Measurements from ENCODE around the gene CASKIN1.
A peak's percentile ranks its signal among the peaks of the same experiment; 100 is the strongest.

CASKIN1 gene

DNA sequence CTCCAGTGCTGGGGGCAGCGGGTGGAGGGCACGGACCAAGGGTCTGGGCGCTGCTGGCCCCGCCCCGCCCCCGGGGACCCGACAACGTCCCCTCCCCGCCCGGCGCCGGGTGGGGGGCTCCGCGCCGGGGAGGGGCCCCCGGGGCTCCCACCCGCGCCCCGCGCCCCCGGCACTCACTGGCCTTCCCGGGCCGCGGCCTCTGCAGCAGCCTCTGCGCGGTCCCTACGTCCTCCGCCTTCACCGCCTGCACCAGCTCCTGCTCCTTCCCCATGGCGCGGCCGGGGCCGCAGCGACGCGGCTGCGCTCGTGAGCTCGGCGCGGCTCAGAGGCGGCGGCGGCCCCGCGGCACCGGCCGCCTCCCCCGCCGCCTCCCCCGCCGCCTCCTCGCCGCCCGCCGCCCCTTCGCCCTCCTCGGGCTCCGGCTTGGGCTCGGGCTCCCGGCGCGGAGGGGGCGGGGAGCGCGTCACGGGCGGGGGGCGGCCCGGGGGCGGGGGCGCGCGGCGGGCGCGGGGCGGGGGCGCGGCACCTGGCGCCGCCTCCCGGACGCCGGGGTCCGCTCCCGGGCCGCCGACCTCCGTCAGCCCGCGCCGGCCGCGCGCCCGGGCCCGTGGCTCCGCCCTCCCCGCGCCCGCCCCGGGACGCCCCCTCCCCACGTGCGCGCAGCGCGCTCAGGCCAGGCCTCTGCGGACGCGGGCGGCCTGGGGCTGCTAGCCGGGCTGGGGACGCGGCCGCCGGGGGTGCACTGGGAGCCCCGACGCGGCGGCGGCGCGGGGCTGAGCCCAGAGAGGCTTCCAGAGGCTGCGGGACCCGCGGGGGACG lies at the start of gene CASKIN1:
CASKIN1 (minus strand) TSS at position 444 of the 819 bp plus-strand sequence; CDS start at position 271, 173 bp downstream.
- Histone ChIP-seq H3K36me3 (peaks cover 7% of the 10 kb centered on the region; the same call in 1 of the 2 replicates), H3K27ac (peak within 1 kb of the TSS; percentile 47; the same call in 1 of the 2 replicates), H3K9me3 (ENCODE audit: severe bottlenecking) (no peaks in the 10 kb centered on the region), H3K4me3 (ENCODE audit: low read depth, low read length) (peak within 1 kb of the TSS; percentile 51), H3K27me3 (ENCODE audit: insufficient read depth, low read depth, severe bottlenecking) (no peaks in the 10 kb centered on the region)
- no peak for DNase-seq
- TF ChIP-seq, protein P1, sequence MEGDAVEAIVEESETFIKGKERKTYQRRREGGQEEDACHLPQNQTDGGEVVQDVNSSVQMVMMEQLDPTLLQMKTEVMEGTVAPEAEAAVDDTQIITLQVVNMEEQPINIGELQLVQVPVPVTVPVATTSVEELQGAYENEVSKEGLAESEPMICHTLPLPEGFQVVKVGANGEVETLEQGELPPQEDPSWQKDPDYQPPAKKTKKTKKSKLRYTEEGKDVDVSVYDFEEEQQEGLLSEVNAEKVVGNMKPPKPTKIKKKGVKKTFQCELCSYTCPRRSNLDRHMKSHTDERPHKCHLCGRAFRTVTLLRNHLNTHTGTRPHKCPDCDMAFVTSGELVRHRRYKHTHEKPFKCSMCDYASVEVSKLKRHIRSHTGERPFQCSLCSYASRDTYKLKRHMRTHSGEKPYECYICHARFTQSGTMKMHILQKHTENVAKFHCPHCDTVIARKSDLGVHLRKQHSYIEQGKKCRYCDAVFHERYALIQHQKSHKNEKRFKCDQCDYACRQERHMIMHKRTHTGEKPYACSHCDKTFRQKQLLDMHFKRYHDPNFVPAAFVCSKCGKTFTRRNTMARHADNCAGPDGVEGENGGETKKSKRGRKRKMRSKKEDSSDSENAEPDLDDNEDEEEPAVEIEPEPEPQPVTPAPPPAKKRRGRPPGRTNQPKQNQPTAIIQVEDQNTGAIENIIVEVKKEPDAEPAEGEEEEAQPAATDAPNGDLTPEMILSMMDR (IDR thresholded peaks at IDR 0.05; ENCODE audit: low read depth, low read length), result no peak

- peaks cover 87% of the 10 kb centered on the region for H3K36me3 ChIP-seq
- TF ChIP-seq, protein P1 (IDR thresholded peaks at IDR 0.05; ENCODE audit: low read depth, low read length), result no peak
- no peaks in the 10 kb centered on the region for H3K27me3 ChIP-seq (ENCODE audit: insufficient read depth, low read depth, severe bottlenecking)
- peak overlapping the region; percentile 28 for H3K27ac ChIP-seq
- no peak for DNase-seq
- no peaks in the 10 kb centered on the region for H3K9me3 ChIP-seq (ENCODE audit: severe bottlenecking)
- no peak overlapping the region for H3K4me3 ChIP-seq (ENCODE audit: low read depth, low read length)
These were observed 48.8 kb upstream of the CASKIN1 start for GRCh38 chr16:2244926-2245795.

- TF ChIP-seq, protein P1 (IDR thresholded peaks at IDR 0.05; ENCODE audit: low read depth, low read length), result peak; percentile 39; the same call in 1 of the 2 replicates
- no peaks in the 10 kb centered on the region for H3K9me3 ChIP-seq (ENCODE audit: severe bottlenecking)
- DNase-seq, result peak; percentile 65
- no peak overlapping the region for H3K4me3 ChIP-seq (ENCODE audit: low read depth, low read length)
- no peaks in the 10 kb centered on the region for H3K27me3 ChIP-seq (ENCODE audit: insufficient read depth, low read depth, severe bottlenecking)
- peak overlapping the region; percentile 28 for H3K27ac ChIP-seq
- peaks cover 93% of the 10 kb centered on the region for H3K36me3 ChIP-seq
These were observed 47.9 kb upstream of the CASKIN1 start for GRCh38 chr16:2244301-2244700.

DNA sequence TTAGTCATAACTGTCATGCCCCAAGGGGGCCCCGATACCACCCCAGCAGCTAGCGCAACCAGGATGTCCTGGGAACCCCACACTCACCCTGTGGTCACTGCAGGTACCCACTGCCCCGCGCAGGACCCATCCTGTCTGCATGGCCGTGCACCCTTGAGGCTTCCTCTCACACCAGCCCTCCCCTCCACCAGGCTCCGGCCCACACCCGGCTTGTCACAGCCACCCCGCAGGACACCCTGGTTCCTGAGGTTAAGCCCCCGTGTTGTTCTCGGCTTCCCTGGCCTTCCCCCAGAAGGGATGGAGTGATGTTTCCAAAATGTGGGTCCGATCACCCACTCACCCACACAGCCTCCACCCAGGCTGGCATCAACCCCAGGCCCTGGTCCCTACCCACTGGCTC lies 47.4 kb upstream of the CASKIN1 start:
- Histone ChIP-seq H3K36me3 (peaks cover 91% of the 10 kb centered on the region), H3K9me3 (ENCODE audit: severe bottlenecking) (no peaks in the 10 kb centered on the region), H3K27me3 (ENCODE audit: insufficient read depth, low read depth, severe bottlenecking) (no peaks in the 10 kb centered on the region), H3K4me3 (ENCODE audit: low read depth, low read length) (no peak overlapping the region), H3K27ac (no peak overlapping the region)
- no peak for DNase-seq
- TF ChIP-seq, protein P1 (IDR thresholded peaks at IDR 0.05; ENCODE audit: low read depth, low read length), result no peak

GRCh38 chr16:2243031-2243528 lies 46.7 kb upstream of the CASKIN1 start:
- TF ChIP-seq, protein P1 (IDR thresholded peaks at IDR 0.05; ENCODE audit: low read depth, low read length), result peak; percentile 31; the same call in 1 of the 2 replicates
- Histone ChIP-seq H3K4me3 (ENCODE audit: low read depth, low read length) (no peak overlapping the region), H3K27me3 (ENCODE audit: insufficient read depth, low read depth, severe bottlenecking) (no peaks in the 10 kb centered on the region), H3K36me3 (peaks cover 93% of the 10 kb centered on the region), H3K27ac (no peak overlapping the region), H3K9me3 (ENCODE audit: severe bottlenecking) (no peaks in the 10 kb centered on the region)
- no peak for DNase-seq
